GM21737 (cell line): ENCODE measurements around the gene EIF4G3.
"Not testable (repeated sequence)": the region's sequence is repeated elsewhere in the genome, so short reads cannot be mapped to it uniquely, and the experiment has no call there.

Source experiments
- ATAC-seq: cut with Tn5 transposase; IDR thresholded peaks from one replicate; pipeline ENCODE4 v1.9.1; 2021; ENCODE audit warnings: mild to moderate bottlenecking, moderate library complexity; ENCODE audit not compliant: unreplicated experiment

The EIF4G3 gene

DNA sequence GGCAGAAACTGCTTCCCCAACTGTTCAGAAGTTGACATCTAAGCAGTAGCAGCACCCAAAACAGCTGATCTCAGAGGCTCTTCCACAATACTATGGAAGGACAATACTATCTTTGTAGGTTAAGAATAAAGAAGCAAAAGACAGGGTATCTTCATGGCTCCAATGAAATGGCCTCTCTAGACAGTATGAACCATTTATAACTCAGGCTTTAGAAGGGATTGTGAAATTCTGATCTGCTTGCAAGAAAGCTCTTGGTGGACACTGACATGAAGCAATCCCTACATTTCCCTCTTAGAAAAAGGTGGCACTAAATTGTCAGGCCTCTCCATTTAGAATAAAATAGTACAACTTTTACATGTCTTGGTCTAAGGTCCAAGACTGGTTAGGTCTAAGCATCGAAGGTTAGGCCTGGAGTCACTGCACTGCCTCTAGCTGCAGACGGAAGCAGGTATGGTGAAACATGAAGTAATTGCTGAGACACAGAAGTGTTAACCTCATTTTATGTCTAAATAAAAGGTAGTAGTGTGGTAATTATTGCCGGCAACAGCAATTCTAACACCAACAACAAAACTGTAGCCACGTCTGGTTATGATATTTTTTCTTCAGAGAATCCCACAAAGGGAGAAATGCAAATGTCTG, 339.0 kb downstream of the EIF4G3 start:
- ATAC-seq: no peak

DNA sequence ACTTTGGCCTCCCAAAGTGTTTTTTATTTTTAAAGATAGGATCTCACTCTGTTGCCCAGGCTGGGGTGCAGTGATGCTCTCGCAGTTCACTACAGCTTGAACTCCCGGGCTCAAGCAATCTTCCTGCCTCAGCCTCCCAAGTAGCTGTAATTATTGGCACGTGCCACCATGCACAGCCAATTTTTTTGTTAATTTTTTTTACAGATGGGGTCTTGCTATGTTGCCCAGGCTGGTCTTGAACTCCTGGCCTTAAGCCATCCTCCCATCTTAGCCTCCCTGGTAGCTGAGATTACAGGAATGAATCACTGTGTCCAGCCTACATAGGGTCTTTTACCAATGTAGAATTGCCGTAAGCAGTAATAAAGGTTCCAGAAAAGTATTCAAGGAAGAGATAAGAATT, 340.5 kb downstream of the EIF4G3 start:
- no peak for ATAC-seq

DNA sequence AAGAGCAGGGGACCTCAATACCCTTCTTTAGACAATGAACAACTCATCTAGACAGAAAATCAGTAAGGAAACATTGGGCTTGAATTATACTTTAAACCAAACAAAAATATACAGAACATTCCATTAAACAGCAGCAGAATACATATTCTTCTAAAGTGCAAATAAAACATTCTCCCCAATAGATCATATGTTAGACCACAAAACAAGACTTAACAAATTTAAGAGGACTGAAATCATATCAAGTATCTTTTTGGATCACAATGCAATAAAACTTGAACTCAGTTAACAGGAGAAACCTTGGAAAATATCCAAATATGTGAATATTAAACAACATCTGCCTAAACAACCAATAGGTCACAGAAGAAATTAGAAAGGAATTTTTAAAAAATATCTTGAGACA, 341.9 kb downstream of the EIF4G3 start:
- ATAC-seq: no peak

DNA sequence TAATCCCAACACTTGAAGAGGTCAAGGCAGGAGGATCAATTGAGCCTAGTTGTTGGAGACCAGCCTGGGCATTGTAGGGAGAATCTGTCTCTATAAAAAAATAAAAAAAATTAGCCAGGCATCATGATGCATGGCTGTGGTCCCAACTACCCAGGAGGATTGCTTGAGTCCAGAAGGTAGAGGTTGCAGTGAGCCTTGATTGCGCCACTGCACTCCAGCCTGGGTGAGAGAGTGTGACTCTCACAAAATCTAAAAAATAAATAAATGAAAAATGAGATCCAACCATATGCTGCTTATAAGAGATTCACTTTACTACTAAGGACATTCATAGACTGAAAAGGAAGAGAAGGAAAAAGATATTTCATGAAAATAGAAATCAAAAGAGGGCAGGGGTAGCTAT, 342.5 kb downstream of the EIF4G3 start:
- no peak for ATAC-seq

DNA sequence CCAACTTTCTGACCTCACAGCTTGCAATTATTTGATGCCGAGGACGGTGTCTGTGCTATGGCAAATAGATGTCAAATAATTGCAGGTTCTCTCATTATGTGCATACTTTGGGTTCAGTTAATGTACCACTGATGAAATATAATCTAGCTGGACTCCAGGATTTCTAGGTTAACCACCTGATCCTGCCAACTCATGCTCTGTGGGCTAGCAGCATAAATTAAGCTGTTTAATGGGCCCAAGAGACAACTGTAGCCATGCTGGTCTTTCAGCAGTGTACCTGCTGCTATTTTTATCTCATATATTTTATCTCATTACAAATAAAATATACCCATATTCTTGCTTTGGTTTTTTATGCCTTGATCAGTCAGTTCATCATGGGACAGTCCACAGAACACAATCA, 346.3 kb downstream of the EIF4G3 start:
- ATAC-seq: no peak

DNA sequence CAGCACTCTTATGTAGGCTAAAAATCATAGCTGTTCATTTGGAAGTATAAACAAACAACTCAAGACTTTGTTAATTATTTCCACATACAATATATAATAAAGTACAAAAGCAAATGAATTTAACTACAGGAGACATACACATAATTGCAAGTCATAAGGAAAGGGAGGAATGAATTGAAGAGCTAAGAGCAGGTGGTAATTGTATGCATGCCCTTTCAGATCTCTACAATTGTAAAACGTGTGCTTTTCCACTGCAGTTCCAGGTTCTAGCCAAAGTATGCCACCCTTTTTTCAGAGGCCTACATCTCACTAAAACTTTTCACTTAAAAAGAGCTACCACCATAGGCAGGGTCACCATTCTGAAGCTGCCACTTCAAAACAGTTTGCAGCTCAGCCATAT, 346.8 kb downstream of the EIF4G3 start:
- no peak for ATAC-seq

DNA sequence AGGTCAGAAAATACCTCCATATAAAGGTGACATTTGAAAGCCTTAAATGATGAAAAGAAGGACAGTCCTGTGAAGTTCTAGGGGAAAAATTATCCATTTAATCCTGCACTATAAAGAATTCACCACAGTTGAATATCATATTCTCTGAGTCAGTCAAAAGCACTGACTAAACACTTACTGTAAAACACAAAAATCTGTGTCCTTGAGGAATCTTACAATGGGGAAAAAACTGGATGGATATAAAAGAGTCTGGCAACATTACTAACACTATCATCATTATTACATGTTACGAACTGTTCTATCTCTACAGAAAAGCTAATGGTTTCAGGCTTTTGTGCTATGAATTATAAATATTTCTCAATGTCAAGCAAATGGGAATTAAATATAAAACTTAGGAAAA, 347.2 kb downstream of the EIF4G3 start:
- no peak for ATAC-seq

DNA sequence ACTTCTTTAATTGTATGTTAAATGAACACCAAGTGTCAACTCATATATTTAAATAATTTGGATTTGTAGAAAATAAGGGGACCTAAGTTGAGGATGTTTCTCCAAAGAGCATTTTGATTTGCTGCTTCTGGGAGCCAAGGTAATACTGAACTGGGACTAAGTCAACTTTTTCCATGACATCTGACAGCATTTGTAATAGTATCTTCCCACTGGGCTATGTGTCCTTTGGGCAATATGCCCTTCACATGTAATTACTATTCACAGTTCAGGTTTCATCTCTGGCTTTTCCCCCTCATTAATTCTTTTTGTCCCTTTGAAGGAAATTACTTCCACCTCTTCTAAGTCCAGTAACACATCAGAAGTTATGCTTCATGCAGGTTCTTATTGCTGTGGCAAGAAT, 352.9 kb downstream of the EIF4G3 start:
- no peak for ATAC-seq

DNA sequence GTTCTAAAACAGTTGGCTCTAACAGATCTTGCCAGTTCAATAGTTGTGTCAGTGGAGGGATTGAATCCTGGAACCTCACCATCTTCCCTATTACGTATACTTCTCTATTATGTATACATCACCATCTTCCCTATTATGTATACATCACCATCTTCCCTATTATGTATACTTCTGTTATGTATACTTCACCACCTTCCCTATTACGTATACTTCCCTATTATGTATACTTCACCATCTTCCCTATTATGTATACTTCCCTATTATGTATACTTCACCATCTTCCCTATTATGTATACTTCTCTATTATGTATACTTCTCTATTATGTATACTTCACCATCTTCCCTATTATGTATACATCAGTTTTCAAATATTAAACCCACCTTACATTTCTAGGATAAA, 355.2 kb downstream of the EIF4G3 start:
- no peak for ATAC-seq

DNA sequence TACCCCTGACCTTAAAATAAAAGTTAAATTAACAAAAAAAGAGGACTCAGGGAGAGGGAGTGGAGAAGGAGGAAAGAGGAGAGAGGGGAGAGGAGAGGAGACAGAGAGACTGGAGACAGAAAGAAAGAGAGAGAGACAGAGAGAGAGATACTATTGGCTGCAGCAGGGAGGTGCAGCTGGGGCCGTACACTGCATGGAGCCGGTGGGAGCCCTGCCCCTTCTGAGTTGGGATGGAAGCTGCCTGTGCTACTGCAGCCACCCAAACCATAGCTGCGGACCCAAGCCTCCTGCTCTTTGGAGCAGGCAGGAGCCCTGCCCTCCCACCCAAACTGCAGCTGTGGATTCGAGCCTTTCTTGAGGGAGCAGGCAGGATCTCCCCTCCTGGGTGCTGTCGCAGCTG, 356.9 kb downstream of the EIF4G3 start:
- ATAC-seq: no peak

DNA sequence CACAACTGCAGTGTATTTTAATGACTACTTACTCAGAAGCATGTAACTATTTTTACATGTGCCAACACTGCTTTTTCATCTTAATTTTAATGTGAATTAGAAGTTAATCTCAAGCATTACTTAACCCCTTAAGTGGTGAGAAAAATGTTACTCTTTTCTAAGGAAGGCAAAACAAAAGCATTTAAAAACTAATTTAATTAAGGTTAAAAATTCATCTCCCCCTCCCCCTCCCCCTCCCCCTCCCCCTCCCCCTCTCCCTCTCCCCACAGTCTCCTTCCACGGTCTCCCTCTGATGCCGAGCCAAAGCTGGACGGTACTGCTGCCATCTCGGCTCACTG, 362.2 kb downstream of the EIF4G3 start:
- no peak for ATAC-seq

DNA sequence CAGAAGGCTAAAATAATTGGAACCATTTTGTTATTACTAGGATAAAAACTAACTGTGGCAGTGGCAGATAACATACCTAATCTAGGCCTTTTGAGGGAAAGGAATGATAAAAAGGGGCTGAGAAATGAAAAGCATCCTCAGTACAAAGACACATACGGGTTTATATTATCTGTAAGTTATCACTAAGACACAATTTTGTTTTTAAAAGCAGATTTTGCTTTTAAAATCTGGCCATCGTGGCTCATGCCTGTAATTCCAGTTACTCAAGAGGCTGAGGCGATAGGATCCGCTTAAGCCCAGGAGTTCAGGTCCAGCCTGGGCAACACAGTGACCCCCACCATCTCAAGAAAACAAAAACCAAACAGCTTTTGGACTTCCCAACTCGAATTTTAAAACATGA, 364.8 kb downstream of the EIF4G3 start:
- no peak for ATAC-seq

DNA sequence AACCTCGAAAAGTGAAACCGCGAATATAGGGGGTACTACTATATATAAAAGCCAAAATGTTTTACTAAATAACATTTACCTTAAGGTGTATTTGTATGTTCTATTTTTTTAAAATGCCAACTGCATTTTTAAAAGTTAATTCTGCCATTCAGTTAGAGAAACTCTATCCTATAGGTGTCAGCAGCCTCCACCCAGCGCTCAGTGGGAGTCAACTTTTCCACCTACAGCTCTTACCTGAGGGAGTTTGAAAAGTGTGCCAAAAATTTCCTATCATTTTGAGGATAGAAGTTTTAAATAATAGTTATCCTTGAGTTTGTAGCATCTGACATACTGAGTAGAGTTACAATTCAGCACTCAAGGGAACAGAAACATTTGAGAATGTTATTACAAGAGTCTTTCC, 383.5 kb downstream of the EIF4G3 start:
- ATAC-seq: no peak

DNA sequence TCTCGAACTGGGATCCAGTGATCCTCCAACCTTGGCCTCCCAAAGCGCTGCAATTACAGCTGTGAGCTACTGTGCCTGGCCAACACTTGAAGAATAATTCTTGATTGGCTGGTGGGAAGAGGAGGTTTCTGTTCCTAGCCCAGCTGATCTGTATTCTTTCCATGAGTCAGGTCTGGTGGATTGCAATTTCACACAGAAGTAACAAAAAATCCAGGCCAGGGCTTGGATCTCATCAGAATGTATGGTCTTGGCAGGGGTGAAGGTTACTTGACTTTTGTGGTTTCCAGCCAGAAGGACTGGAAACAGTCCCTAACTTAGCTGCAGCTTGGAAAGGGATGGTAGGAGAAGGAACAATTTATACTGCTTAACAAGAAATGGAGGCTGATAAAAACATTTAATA, 384.5 kb downstream of the EIF4G3 start:
- ATAC-seq: no peak

DNA sequence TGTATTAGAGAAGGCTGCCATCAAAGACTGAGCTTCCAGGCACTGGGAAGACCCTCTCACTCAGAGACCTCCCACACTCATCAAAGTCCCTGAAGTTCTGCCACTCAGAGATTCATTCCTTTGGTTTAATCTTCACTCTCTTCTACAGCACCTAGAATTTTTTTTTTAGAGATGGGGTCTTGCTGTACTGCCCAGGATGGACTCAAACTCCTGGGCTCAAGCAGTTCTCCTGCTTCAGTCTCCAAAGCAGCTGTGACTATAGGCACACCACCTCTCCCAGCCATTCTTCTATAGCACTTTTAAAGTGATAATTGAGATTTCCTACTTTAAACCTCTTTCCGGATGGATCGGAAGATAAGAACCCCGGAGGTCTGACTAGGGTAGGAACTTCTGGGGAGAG, 385.9 kb downstream of the EIF4G3 start:
- ATAC-seq: no peak

DNA sequence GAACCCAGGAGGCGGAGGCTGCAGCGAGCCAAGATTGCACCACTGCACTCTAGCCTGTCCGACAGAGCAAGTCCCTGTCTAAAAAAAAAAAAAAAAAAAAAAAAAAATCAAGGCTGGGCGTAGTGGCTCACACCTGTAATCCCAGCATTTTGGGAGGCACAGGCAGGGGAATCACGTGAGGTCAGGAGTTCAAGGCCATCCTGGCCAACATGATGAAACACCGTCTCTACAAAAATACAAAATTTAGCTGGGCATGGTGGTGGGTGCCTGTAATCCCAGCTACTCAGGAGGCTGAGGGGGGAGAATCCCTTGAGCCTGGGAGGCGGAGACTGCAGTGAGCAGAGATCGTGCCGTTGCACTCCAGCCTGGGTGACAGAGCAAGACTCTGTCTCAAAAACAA, 387.1 kb downstream of the EIF4G3 start:
- ATAC-seq: not testable (repeated sequence)

DNA sequence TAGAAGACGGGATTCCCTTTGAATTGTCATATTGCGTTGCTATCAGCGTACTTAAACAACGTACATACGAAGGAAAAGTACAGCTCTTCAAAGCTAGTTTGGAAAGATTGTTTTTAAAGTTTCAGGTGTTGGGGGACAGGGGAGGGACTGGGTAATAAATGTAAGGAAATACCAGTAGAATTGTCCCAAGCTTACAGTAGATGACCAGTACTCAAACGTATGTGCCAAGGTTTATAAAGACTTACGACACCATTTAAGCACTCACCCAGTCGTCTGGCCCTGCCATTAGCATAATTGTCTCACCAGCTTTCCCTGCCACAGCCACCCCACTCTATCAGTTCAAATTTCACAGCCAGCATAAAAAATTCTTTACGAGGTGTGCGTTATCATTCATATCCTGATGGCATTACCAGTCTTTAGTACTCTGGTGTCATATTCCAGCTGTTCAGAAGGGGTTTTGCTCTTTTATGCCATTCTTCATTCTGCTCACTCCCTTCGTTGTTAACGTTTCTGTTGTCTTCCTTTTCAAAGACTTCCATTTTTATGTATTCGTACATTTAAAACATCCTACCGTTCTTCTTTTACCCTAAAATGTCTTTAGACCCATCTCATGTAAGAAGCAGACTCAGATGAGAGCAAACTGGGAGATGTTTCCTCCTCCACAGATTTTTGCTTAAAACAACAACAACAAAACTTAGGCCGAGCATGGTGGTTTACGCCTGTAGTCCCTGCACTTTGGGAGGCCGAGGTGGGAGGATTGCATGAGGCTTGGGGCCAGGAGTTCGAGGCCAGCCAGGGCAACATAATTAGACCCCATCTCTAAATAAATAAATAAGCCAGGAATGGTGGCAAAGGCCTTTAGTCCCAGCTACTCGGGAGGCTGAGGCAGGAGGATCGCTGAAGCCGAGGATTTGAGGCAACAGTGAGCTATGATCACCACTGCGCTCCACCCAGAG, 388.6 kb downstream of the EIF4G3 start:
- no peak for ATAC-seq

DNA sequence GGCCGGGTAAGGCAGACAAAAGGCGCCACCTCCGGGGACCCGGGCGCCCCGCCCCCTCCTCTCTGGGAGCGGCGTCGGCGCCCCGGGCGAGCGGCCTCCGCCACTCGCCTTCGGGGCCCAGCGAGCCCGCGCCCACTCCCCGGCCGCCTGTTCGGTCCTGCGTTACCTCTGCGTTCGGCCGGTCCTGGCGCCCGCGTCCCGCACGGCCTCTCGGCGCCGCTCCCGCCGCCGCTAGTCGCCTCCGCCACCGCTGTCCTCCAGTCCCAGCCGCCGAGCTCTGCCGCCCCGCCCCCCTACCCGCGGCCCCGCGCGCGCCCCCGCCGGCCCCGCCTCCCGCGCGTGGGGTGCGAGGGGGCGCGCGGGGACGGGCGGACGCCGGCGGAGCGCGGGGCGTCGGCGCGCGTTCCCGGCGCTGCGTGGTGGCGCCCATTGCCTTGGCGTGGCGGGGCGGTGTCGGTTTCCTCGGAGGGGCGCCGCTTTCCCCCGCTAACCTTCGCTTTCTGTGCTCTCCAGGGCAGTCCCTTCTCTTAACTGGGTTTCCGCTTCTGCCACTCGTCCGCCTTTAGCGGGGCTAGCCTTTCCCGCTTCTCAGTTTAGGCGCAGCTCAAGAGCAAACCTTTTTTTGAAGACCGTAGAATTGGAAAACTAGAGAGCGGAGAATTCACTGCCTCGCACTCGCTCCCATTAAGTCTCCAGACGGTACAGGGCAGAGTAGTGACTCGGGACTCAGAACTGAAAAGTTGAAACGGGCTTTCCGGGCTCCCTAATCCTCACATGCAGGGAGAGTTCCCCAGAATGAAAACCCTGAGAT, 389.5 kb downstream of the EIF4G3 start, which contains the start of gene HP1BP3:
Gene HP1BP3, minus strand, starts transcription at position 279 of the 811 bp plus-strand sequence. CDS start 6,867 bp downstream, outside the sequence.
- peak; percentile 47 for ATAC-seq

DNA sequence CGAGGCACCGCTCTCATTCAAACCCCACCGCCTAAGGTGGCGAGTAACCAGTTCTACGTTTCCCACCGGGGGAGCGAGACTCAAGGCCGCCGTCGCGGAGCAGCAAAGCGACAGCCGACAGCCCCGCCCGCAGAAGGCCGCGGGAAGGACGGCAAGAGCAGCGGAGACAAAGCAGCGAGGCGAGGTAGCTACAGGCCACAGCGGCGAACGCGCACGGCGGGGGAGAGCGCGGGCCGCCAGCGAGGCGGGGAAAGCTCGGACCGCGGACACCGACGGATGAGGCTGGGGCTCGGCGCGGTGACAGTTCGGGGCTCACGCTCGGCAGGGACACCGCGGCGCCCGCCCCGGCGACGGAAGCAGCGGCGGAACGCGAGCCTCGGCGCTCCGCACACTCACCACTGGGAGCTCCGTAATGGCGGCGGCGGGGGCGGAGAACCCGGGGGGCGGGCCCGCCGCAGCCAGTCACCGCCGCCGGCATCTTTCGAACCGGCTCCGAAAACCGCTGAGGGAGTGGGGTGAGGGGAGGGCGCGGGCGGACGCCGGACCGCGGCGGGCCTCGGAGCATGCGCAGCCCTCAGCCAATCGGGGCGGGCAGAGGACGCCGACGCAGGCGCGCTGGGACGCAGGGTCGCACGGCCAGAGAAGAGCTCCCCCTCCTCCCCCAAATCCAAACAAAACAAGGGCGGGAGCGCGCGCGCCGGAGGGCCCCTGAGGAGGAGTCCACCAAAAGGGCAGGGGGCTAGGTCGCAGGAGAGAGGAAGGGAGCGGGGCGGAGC, 390.3 kb downstream of the EIF4G3 start:
- ATAC-seq: peak; percentile 67

DNA sequence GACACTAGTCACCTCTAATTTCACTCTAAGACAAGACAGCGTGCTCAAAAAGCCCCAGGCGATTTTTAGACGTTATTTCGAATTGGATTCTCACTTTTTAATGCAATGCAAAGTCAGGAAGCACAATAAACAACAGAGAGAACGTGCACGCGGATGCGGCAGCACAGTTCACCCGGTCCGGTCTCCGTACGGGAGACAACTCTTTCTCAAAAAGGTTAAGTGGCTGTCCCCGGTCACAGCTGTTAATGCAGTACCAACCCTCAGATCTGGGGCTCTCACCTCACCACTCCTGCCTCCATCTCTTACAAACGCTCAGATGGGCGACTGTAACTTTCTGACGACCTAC, 390.8 kb downstream of the EIF4G3 start:
- peak; percentile 11 for ATAC-seq

DNA sequence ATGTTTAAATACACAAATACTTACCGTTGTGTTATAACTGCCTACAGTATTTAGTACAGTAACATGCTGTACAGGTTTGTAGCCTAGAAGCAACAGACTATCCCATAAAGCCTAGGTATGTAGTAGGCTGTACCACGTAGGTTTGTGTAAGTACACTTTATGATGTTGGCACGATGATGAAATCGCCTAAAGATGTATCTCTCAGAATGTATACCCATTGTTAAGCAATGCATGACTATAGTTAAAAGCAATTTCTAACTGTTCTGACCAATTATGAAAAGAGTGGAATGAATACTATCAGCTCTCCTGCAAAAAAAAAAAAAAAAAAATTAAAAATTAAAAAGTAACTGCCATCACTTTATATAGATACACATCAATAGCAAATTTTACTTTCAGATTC, 401.0 kb downstream of the EIF4G3 start:
- ATAC-seq: no peak
